EL (cell line): ENCODE measurements around the gene FGF23.
"Not testable (repeated sequence)": the region's sequence is repeated elsewhere in the genome, so short reads cannot be mapped to it uniquely, and the experiment has no call there.

Experiments used
- DNase-seq: peaks from one replicate; pipeline ENCODE4 v3.0.0-alpha.2; 2016

FGF23 gene

DNA sequence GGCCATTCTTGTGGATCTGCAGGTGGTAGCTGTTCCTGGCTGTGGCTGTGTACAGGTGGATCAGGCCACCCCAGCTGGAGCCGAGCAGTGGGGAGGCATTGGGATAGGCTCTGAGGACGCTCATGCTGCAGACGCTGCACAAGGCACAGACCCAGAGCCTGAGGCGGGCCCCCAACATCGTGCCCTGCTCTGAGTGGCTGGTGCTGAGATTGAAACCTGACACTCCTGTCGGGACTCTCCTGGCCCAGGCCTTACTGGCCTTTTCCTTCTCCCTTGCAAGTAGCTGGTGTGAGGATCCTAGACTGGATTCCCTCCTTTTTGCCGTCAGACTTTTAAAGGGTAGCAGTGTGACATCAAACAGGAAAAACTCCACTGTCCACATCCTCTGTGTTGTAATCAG, at the start of gene FGF23:
FGF23 (minus strand) TSS at position 308 of the 400 bp plus-strand sequence; CDS start at position 178, 130 bp downstream.
- peak; percentile 13 for DNase-seq

DNA sequence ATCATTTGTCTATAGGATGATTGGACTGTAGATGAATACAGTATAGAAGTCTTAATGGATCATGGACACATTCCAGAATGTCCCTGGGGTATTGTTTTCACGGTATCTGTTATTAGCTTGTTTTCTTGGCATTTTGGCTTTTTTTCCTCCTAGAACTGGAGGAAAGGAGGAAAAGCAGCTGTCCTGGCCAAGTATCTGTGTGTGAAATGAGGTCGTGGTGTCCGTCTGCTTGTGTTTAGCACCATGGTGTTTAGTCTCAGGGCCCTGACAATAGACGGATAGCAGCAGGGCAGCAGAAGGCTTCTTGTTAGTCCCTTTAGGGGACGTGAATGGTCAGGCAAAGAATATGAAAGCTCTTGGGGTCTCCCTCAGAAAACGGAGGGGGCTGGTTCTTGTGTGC, 44.9 kb upstream of the FGF23 start:
- no peak for DNase-seq

DNA sequence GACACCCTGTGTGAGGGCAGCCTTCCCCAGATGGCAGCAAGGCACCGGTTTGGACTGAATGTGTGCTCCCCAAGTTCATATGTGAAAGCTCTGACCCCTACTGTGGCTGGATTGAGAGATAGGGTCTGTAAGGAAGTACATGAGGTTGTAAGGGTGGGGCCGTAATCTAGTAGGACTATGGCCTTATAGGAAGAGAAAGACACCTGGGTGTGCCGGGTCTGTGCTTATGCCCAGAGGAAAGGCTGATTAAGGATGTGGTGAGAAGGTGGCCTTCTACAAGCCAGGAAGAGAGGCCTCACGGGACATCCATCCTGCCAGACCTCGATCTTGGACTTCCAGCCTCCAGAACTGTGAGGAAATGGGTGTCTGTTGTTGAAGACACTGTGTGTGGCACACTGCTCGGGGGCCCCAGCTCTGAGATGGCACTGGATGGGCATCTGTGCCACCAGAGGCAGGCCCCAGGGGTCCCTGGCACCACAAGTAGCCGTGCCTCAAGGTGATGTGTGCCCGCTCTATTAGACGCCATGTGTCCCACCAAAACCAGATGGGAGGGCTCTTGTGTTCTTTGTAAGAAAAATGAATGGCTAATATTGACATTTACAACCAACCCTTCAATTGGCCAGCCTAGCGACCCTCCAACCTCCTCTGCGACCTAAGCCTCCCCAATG, 44.1 kb upstream of the FGF23 start:
- DNase-seq = no peak

DNA sequence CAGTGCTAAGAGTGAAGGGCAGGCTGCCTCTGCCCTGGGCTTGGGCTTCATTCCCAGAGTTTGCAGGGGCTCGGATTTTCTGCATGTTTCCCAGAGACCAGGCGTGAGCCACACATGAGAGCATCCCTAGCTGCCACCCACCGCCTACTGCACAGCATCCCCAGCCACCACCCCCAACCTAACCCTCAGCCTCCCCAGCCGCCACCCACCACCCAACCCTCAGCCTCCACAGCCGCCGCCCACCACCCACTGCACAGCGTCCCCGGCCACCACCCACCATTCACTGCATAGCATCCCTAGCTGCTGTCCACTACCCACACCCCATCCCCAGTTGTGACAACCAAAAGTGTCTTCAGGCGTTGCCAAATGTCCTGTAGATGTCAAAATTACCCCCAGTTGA, 43.5 kb upstream of the FGF23 start:
- no peak for DNase-seq

DNA sequence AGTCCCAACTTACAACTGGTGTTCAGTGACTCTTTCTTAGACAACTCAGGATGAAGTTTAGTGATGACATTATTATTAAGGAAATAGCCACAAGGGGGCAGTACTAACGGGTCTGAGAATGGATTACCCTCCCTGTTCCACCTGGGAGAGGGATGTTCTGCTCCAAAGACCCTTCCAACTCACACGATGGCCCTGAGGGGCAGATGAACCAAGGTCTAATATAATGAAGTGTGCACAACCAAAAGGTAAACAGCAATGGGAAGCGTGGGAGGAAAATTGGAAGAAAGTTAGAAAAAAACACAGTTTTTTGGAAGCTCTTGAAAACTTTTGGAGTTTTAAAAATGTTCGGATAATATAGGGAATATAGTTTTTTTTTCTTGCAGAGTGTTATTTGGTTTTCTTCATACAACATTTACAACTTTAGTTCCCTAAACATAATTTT, 42.1 kb upstream of the FGF23 start:
- peak; percentile 23 for DNase-seq

DNA sequence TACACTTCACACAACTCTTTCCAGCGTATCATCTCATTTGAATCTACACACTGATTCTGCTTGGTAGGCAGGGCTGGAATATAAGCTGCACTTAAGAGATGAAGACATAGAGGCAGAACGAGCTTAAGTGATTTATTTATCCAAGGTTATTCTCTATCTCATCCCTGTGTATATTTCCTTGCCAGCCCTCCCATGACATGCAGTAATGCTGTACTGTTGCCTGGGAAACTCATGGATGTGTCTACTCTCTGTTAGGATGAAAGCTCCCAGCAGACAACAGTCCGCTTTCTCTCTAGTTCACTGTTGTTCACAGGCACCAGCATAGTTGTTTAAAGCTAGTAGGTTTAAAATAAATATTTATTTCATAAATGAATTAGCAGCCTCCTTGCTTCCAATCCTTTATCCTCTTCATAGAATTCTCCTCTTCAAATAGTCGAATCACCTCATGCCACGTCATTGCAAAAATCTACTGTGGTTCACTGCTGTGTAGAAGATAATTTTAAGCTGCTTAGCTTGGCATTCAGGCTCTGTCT, 40.7 kb upstream of the FGF23 start:
- DNase-seq = no peak

DNA sequence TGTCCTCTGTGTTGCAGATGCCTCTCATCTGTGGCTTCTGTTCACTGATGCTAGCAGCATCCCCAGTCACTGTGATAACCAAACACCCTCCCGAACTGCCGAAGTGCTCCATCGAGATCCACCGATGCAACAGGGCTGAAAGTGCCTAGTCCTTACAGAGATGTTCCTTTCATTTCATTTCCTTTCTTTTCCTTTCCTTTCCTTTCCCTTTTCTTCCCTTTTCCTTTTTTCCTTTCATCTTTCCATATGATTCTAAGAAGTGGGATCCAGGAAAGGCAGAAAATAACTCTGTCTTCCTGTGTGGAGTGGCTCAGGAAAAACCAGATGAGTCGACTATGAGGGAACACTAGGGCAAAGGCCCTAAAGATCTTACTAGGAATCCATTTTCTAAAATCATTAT, 39.4 kb upstream of the FGF23 start:
- no peak for DNase-seq

DNA sequence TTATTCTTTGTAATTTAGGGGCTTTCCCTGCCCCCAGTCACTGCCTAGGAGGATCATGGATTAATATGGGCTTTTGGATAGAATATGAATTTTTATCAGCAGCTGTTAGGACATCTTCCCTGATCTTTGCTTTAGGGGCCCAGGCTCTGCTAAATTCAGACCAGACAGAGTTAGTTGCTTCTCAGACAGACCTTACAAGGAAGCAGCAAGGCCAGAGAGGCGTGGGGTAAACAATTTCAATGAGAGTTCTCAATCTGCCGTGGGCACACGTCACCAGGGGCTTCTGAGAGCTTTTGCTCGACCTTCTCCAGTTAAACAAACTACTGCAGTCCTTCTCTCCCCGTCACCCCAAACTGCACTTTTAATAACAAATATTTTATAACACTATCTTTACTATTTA, 38.4 kb upstream of the FGF23 start:
- DNase-seq = no peak

DNA sequence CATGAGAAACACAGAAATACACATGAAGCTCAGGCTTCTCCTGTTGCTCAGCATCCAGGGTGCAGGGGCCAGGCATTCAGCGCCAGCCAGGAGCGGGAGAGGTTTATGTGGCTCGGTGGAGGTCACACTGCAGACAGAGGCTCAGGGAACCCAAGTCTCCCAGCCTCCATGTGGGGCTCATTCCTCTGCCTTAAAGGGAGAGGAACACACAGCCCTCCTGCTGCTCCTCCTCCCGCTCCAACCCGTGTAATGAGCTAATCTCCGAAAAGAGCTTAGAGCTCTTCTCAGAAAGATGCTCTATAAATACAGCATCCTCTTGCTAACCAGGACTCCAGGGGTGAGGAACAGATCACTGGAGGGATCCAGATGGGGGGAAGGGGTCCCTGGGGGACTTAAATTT, 37.9 kb upstream of the FGF23 start:
- DNase-seq = no peak

DNA sequence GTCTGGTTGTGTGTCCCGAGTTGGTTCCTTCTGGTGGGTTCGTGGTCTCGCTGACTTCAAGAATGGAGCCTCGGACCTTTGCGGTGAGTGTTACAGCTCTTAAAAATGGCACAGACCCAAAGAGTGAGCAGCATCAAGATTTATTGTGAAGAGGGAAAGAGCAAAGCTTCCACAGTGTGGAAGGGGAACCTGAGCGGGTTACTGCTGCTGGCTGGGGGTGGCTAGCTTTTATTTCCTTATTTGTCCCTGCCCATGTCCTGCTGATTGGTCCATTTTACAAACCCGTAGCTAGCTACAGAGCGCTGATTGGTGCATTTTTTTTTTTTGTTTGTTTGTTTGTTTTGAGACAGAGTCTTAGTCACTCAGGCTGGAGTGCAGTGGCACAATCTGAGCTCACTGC, 36.8 kb upstream of the FGF23 start:
- no peak for DNase-seq

DNA sequence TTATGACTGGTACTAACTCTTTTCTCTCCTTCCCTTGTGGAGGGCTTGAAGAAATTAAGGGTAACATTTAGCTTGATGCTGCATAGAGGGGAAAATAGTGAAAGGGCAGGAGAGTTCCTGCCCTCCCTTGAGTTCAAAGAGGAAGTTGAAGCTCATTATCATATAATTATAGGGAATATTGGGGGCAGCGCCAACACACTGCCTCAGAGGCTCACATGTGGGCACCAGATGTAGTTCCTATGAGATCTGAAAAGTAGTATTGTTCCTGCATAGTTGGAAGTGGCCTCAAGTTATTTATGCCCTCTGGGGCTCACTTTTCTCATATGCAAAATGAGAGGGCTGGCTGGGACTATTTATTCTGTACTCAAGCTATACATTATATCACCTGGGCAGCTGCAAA, 33.0 kb upstream of the FGF23 start:
- peak; percentile 5 for DNase-seq

DNA sequence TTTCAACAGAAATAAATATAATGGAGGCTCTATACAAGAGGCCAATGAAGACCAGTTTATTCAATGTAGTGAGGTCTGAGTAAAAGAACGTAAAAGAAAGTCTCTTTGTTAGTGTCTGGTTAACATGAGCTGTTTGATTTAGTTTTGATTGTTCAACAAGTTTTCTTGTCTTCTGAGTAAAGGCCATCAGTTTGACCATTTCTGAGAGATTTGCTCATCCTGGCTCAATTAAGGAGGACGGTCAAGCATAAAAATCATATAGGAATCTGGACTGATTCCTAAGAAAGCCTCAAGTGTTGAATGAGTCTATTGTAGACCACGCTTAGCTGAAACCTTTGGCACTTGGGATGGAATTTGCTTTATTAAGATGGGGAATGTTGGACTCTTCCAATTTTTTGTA, 32.5 kb upstream of the FGF23 start:
- DNase-seq = no peak

DNA sequence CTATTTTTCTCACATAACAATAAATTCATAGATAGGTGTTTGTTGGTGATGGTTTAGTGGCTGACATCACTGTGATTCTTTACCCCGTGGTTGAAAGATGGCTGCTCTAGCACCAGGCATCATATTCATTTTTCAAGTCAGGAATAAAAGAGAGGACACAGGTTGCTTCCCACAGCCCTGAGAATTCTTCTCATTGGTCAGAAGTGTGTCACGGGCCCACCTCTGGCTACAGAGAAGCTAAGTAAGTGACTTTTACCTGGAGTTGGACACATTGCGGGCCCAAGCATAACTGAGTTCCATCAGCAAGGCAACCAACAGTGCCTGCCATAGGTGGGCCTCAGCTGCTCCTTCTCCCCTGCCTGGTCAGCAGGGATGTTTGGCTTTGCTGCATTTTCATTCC, 27.6 kb upstream of the FGF23 start:
- no peak for DNase-seq

DNA sequence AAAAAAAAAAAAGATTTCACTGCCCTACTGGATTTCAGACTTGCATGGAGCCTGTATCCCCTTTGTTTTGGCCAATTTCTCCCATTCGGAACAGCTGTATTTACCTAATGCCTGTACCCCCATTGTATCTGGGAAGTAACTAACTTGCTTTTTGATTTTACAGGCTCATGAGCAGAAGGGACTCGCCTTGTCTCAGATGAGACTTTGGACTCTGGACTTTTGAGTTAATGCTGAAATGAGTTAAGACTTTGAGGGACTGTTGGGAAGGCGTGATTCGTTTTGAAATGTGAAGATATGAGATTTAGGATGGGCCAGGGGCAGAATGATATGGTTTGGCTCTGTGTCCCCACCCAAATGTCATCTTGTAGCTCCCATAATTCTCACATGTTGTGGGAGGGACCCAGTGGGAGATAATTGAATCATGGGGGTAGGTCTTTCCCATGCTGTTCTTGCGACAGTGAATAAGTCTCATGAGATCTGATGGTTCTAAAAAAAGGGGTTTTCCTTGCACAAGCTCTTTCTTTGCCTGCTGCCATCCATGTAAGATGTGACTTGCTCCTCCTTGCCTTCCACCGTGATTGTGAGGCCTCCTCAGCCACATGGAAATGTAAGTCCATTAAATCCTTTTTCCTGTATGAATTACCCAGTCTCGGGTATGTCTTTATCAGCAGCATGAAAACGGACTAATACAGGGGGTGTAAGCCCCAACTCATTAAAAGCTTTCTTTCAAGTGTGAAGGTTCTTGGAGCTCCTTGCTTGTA, 25.5 kb upstream of the FGF23 start:
- not testable (repeated sequence) for DNase-seq

DNA sequence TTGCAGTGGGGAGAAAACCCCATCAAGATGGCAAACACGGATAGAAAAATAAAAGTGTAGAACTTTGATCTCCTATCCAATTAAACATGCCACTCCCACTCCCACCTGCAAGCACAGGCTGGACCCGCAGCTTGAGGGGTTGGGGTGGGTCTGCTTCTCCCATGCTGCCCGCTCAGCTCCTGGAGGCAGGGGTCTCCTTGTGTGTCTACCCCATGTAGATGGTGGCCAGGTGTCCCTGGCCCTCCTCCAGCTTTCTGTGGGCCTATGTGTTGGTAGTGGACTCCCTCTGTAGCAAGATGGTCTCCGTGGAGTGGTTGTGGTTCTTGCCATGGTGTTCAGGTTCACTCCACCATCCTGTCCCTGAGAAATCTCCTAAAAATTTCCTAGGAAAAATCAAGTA, 23.5 kb upstream of the FGF23 start:
- DNase-seq = no peak

DNA sequence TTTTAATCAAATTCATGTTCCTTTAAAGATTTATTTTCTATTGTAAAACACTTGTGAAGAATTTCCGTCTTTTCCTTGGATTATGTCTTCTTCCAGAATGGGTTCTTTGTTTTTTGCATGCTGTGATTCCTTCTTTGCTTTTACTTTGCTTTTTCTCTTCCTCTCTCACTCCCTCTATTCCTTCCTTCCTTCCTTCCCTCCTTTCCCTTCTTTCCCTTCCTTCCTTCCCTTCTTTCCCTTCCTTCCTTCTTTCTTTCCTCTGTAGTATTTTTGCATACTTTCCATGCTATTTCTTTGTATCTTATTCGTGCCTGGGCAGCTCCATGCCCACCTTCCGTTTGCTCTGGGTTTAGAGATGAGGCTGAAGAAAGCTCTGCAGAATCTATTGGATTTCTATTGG, 21.6 kb upstream of the FGF23 start:
- DNase-seq = no peak

DNA sequence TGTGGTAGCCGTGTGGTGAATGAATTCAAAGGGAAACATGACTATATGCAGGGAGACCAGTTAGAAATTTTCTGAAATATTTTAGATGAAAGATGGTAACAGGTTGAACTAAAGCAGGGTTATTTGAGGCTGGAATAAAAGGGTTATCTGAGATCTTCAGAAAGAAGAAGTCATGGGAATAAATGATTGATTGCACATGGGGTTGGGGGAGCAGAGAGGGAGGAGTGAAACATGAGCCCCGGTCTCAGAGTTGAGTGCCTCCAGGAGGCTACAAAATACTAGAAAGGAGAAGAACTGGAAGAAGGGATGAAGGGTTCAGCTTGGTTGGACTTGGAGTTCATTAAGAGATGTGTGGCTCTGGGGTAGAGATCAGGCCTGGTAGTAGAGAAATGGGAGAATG, 16.3 kb upstream of the FGF23 start:
- DNase-seq = no peak

DNA sequence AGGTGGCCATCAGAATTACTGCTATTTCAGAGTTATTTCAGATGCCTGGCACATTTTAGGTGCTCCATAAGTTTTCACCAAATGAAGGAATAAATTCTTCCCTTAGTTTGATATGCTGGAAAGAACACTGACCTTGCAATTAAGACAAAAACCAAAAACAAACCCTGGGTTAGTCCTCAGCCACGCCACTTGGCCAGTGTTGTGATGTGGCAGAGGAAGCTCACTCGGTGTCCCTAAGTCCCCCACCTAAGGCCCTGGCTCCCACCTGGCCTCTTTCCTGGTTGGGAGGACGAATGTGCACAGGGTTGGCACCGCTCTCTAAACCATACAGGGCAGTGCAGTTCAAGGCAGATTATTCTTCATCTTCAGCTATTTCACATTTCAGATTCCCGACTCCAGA, 13.7 kb upstream of the FGF23 start:
- no peak for DNase-seq

DNA sequence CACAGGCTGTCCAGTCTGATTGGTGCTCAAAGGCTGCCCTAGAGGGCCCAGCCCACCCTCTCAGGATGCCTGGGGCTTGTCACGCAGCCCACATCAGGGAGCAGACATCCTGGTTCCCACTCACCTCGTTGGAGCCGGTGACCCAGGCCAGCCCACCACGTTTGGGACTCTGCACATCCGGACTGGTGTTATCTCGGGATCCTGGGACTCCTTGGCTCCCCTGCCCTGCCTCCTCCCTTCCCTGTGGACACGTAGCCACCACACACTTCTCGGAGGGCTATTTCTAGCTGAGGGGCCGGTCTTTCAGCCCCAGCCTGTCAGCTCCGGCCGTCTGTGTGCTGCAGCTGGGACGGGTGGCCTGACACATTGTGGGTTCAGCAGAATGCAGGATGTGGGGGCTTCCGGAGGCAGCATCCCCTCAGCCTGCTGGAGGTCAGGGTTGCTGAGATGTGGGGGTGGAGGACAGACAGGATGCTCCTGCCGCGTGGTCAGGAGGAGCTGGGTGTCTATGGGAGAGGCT, 12.8 kb upstream of the FGF23 start:
- no peak for DNase-seq

DNA sequence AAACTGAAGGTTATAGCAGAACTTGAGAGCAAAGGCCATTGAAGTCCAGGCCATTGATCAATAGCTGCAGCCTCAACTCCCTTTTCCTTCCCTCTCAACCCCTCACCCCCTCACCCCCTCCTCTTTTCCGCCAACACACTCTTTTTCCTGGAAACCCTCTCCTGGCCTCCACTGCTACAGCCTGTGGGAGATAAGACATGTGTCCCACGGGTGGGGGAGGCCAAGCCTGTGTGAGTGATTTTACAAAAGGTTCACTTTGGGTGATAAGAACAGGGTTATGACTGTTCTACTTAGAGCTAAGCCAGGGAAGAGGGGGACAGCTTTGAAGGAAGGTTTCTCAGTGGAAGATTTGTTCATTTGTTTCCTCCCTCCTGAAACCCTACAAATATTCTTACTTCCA, 9.2 kb upstream of the FGF23 start:
- no peak for DNase-seq

DNA sequence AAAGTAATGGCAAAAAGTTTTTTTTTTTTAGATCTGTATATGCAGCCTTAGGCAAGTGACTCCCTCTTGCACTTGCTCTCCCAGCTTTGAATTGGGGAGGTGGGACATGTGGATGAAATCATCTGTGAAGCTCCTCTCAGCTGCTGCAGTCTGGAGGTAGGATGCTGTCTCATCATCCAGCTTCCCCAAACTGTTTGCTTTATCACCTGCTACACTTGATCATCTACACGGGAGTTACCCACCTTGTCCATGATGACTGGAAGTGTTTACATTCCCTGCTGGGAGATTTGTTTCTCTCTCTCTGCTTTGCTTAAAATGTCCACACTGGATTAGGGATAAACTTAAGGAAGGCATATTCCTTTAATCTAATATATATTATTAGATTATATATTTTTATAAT, 8.5 kb upstream of the FGF23 start:
- DNase-seq = no peak

DNA sequence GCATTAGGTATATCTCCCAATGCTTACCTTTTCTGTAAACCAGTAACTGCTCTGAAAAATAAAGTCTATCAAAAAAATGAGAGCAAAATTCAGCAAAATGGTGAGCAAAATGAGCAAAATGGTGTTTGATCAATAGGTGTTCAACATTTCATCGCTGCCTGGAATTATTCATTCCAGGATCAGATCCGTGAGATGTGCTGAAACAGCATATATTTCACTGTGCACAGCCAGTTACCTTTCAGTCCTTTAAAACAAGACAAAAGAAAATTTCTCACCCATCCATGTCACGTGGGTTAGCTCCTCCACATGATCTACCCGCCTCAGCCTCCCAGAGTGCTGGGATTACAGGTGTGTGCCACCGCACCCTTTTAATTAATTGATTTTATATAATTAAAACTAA, 8.1 kb upstream of the FGF23 start:
- no peak for DNase-seq

DNA sequence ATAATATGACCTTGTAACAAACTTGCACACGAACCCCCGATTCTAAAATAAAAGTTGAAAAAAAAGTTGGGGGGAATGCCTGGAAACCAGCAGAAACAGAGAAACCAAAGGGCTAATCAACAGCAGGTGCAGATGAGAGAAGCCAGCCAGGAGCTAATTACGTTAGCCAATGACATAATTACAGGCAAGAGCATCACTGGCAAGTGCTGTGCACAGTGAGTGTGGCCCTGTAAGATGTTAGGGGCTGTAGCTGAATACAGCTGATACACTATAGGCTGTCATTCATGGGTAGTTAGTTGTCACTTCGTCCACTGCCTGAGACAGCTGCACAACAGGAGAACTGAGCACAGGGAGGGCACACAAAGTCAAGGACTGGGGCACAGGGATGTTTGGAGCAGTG, 7.3 kb upstream of the FGF23 start:
- DNase-seq = no peak

DNA sequence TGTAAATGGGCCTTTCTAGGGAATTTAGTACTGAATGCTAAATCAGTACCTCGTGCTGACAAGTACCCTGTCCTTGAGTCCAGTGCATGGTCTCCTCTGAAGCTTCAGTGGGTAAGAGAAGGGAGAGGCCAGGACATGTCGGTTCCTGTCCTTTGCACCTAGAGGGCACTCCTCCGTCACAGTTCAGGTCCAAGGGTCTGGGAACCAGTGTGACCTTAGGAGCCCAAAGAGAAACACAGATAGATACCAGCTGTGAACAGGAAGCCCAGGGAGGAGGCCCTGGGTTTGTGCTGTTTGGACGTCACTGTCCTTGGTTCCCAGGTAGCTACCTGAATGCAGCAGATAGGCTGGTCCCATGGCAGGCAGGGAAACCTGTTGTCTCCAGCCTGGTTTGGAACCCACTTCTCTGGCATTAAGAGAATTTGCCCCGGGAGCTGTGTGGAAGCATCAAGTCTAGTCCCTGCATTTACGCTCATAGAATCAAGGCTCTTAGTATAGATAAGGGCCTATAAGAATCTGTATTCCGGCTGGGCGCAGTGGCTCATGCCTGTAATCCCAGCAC, 3.9 kb upstream of the FGF23 start:
- no peak for DNase-seq
